Endometrial microvascular endothelial cells (primary cell): Measurements from ENCODE around the gene CHML. TPM values are rescaled to one million over a fixed set of nuclear protein-coding genes. Genes with fewer than 3 reads are reported as not detected.

Experiments used
- in situ Hi-C: cut with HindIII; loops from 2 replicates; pipeline ENCODE4 v1.10.0; 2017; ENCODE audit warnings: low sequenced_read_pairs, low pct_unique_long_range_greater_than_20kb; ENCODE audit errors: inconsistent ontology term
- total RNA-seq: library from RNA; depleted of rRNA; stranded (reverse); fragments of >200 nt; gene quantifications from one replicate; pipeline ENCODE4 v1.2.3, GENCODE V29; 2015; ENCODE audit errors: inconsistent ontology term

CHML gene
- total RNA-seq, 1 donor from 2014 or later = 10.6 TPM

- in situ Hi-C loops = no loop called here
These were observed 8.0 kb upstream of the CHML start for GRCh38 chr1:241648159-241648558.

GRCh38 chr1:241647658-241648057 is 7.5 kb upstream of the CHML start:
- in situ Hi-C loops = no loop called here

- in situ Hi-C loops = no loop called here
These were observed 6.0 kb upstream of the CHML start for GRCh38 chr1:241646201-241646600.

GRCh38 chr1:241645199-241645598 is 5.0 kb upstream of the CHML start:
- in situ Hi-C loops = no loop called here

- in situ Hi-C loops = no loop called here
These were observed 4.1 kb upstream of the CHML start for GRCh38 chr1:241644259-241644658.

- in situ Hi-C loops = no loop called here
These were observed 2.4 kb upstream of the CHML start for GRCh38 chr1:241642593-241642944.

- in situ Hi-C loops = no loop called here
These were observed 1.8 kb upstream of the CHML start for GRCh38 chr1:241641773-241642592.

- in situ Hi-C loops = no loop called here
These were observed 876 bp upstream of the CHML start for GRCh38 chr1:241640867-241641622.

- in situ Hi-C loops = no loop called here
These were observed 483 bp downstream of the CHML start for GRCh38 chr1:241639623-241640148.

- in situ Hi-C loops = no loop called here
These were observed 1.1 kb downstream of the CHML start for GRCh38 chr1:241638909-241639622.

GRCh38 chr1:241638099-241638682 is 2.0 kb downstream of the CHML start:
- in situ Hi-C loops = no loop called here

GRCh38 chr1:241637604-241638003 is 2.6 kb downstream of the CHML start:
- in situ Hi-C loops = no loop called here

GRCh38 chr1:241637046-241637590 is 3.1 kb downstream of the CHML start:
- in situ Hi-C loops = no loop called here

- in situ Hi-C loops = no loop called here
These were observed 3.9 kb downstream of the CHML start for GRCh38 chr1:241636291-241636690.

GRCh38 chr1:241635556-241636152 is 4.5 kb downstream of the CHML start:
- in situ Hi-C loops = no loop called here

GRCh38 chr1:241632987-241633386 is 7.2 kb downstream of the CHML start:
- in situ Hi-C loops = no loop called here

GRCh38 chr1:241631674-241632073 is 8.5 kb downstream of the CHML start:
- in situ Hi-C loops = no loop called here

- in situ Hi-C loops = no loop called here
These were observed 9.3 kb downstream of the CHML start for GRCh38 chr1:241630899-241631298.
